Measurements from ENCODE around the gene ITPR3. TPM values are rescaled to one million over a fixed set of nuclear protein-coding genes. Genes with fewer than 3 reads are reported as not detected.

ITPR3 gene
- total RNA-seq, 1 experiment from 2014 or later: 143 TPM

DNA sequence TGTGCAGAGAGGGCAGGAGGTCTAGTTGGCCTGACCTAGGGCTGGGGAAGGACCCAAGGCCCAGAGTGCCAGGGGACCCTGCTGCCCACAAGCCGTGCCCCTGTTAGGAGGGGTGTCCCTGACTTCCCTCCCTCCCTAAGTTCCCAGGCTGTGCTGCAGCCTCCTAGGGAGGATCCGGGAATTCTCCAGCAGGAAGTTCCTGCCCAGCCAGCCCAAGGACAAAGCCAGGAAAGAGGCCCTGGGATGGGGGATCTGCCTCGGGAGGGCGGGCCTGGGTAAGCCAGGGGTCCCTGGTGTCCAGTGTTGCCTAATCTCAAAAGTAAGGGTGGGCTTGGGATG is 31.8 kb upstream of the ITPR3 start:
- CTCF ChIA-PET: interaction anchor here (0.8 to 1.9 kb wide), 13 partner anchors 9 to 155 kb away, joined by 3 to 34 read pairs (median 7); partner anchors contain the start of genes BAK1, ITPR3, UQCC2 and ZBTB9

DNA sequence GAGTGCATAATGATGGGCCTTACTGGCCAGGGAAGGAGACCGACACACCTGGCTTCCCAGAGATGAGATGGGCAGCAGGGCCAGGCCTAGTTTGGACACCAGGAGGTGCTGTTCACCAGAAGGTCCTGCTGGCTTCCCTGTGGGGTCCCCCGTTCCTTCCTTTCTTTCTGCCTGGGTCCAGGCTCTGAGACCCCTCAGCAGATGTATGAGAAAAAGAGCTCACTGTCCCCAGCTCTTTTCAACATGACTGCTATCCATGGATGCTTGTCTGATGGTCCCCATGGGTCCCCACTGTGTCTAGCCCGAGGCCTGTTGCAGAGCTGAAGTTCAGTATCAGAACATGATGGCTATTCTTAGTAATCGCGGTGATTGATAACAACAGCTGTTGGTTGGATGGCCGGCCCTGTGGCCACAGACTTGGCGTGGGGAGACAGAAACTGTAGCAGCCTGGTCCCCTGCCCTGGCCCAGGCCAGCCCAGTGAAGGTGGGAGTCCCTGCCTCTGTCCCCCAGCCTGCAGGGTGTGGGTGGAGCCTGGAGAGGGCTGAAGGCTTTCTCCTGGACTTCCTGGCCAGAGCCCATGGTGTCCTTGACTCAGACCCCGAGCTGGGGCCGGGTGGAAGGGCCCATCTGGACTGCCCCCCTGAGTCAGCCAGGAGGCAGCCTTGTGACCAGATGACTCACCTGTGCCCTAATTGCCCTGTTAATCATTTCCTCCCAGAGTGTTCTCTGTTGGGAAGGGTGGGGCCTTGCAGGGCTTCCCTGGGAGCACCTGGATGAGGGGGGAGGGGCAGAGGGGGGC is 31.2 kb upstream of the ITPR3 start:
- peak; percentile 94 for DNase-seq
- no TSS peak for BruUV-seq (replicated peaks)
- intact Hi-C loops (cut with micrococcal nuclease; ENCODE audit: unreplicated experiment): loop anchor here (1.0 to 5.0 kb wide), 4 partner anchors 42 to 562 kb away; no protein-coding TSS in a partner anchor
- peak overlapping the region; percentile 32 for H3K4me3 Mint-ChIP-seq (ENCODE audit: low read depth, unreplicated experiment)
- TF ChIP-seq, protein P1, sequence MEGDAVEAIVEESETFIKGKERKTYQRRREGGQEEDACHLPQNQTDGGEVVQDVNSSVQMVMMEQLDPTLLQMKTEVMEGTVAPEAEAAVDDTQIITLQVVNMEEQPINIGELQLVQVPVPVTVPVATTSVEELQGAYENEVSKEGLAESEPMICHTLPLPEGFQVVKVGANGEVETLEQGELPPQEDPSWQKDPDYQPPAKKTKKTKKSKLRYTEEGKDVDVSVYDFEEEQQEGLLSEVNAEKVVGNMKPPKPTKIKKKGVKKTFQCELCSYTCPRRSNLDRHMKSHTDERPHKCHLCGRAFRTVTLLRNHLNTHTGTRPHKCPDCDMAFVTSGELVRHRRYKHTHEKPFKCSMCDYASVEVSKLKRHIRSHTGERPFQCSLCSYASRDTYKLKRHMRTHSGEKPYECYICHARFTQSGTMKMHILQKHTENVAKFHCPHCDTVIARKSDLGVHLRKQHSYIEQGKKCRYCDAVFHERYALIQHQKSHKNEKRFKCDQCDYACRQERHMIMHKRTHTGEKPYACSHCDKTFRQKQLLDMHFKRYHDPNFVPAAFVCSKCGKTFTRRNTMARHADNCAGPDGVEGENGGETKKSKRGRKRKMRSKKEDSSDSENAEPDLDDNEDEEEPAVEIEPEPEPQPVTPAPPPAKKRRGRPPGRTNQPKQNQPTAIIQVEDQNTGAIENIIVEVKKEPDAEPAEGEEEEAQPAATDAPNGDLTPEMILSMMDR (IDR thresholded peaks at IDR 0.05; ENCODE audit: unreplicated experiment): peak; percentile 94
- CTCF ChIA-PET: interaction anchor here (0.7 to 1.9 kb wide), 17 partner anchors 10 to 172 kb away, joined by 3 to 34 read pairs (median 5); partner anchors contain the start of genes BAK1, ITPR3, UQCC2 and ZBTB9
- H3K4me1 Mint-ChIP-seq (ENCODE audit: low read depth, unreplicated experiment): peaks cover 50% of the 10 kb centered on the region
- no peaks in the 10 kb centered on the region for H3K27me3 Mint-ChIP-seq (ENCODE audit: unreplicated experiment)
- peak overlapping the region; percentile 82 for H3K27ac Mint-ChIP-seq (ENCODE audit: unreplicated experiment)
- no peaks in the 10 kb centered on the region for H3K9me3 Mint-ChIP-seq (ENCODE audit: low read depth, unreplicated experiment)
- H3K36me3 Mint-ChIP-seq (ENCODE audit: insufficient read depth, unreplicated experiment): peaks cover 26% of the 10 kb centered on the region

More for the DNA sequence above, 31.8 kb upstream of the ITPR3 start:
- TF ChIP-seq, protein P1 (IDR thresholded peaks at IDR 0.05; ENCODE audit: unreplicated experiment): no peak
- no TSS peak for BruUV-seq (replicated peaks)
- Mint-ChIP-seq H3K36me3 (ENCODE audit: insufficient read depth, unreplicated experiment) (peaks cover 26% of the 10 kb centered on the region), H3K27me3 (ENCODE audit: unreplicated experiment) (no peaks in the 10 kb centered on the region), H3K4me1 (ENCODE audit: low read depth, unreplicated experiment) (peaks cover 50% of the 10 kb centered on the region), H3K4me3 (ENCODE audit: low read depth, unreplicated experiment) (no peak overlapping the region), H3K9me3 (ENCODE audit: low read depth, unreplicated experiment) (no peaks in the 10 kb centered on the region), H3K27ac (ENCODE audit: unreplicated experiment) (peak overlapping the region; percentile 82)
- no peak for DNase-seq
- intact Hi-C loops (cut with micrococcal nuclease; ENCODE audit: unreplicated experiment): loop anchor here (5.0 kb wide), 3 partner anchors 43 to 563 kb away; no protein-coding TSS in a partner anchor

DNA sequence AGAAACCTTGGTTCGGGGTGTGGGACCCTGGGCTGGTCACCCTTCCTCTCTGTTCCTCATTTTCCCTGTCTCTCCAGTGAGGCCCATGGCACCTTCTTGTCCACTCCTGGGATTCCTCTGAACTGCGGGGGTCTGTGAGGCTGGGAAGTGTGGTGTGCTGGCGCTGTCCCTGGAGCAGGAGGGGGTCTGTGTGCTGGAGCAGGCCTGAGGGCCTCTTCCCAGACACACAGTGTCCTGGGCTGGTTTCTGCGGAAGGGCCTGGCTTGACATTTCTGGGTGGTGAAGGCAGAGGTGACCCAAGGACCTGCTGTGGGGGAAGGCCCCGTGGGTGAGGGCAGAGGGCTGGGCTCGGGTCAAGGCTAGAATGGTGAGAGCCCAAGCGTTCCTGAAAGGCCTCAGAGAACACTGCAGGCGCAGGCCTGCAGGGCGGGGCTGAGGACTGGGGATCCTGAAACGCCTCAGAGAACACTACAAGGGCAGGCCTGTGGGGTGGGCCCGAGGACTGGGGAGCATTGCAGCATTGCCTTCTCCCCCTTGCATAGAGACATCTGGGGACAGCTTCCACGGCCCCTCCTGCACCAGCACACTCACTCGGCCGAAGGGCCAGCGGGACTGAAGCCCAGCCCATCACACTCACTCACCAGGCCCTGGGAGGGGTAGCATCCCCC is 30.5 kb upstream of the ITPR3 start:
- Mint-ChIP-seq H3K4me3 (ENCODE audit: low read depth, unreplicated experiment) (peak overlapping the region; percentile 32), H3K36me3 (ENCODE audit: insufficient read depth, unreplicated experiment) (peaks cover 26% of the 10 kb centered on the region), H3K27ac (ENCODE audit: unreplicated experiment) (peak overlapping the region; percentile 82), H3K4me1 (ENCODE audit: low read depth, unreplicated experiment) (peaks cover 45% of the 10 kb centered on the region), H3K9me3 (ENCODE audit: low read depth, unreplicated experiment) (no peaks in the 10 kb centered on the region), H3K27me3 (ENCODE audit: unreplicated experiment) (no peaks in the 10 kb centered on the region)
- intact Hi-C loops (cut with micrococcal nuclease; ENCODE audit: unreplicated experiment): loop anchor here (1.0 kb wide), 1 partner anchor 83 kb away; no protein-coding TSS in a partner anchor
- CTCF ChIA-PET: interaction anchor here (0.7 to 1.9 kb wide), 15 partner anchors 11 to 171 kb away, joined by 3 to 34 read pairs (median 6); partner anchors contain the start of genes BAK1, ITPR3 and UQCC2
- DNase-seq: peak; percentile 65
- TF ChIP-seq, protein P1 (IDR thresholded peaks at IDR 0.05; ENCODE audit: unreplicated experiment): no peak
- BruUV-seq (replicated peaks): no TSS peak

DNA sequence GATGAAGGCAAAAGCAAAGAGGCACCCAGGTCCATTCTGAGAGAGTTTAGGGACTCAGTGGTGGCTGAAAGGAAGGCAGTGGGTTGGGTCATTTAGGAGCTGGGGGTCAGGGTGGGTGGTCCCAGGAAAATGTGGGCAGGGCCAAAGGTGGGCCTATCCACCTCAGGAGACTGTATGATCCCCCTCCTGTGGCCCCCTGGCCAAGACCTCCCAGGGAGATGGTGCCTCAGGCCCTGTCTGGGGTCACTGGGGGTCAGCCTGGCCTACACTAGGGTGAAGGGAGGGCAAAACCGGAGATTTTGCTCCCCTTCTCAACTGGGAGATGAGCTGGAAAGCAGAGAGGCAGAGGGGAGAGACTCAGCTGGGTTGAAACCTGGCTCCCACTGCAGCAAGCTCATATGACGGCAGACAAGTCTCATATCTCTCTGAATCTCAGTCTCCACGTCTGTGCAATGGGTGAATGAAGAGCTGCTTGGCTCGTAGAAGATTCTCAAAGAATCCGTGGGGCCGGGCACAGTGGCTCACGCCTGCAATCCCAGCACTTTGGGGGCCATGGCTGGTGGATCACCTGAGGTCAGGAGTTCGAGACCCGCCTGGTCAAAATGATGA is 29.6 kb upstream of the ITPR3 start:
- Mint-ChIP-seq H3K4me3 (ENCODE audit: low read depth, unreplicated experiment) (no peak overlapping the region), H3K36me3 (ENCODE audit: insufficient read depth, unreplicated experiment) (peaks cover 26% of the 10 kb centered on the region), H3K9me3 (ENCODE audit: low read depth, unreplicated experiment) (no peaks in the 10 kb centered on the region), H3K27ac (ENCODE audit: unreplicated experiment) (peak overlapping the region; percentile 82), H3K27me3 (ENCODE audit: unreplicated experiment) (no peaks in the 10 kb centered on the region), H3K4me1 (ENCODE audit: low read depth, unreplicated experiment) (peaks cover 40% of the 10 kb centered on the region)
- CTCF ChIA-PET: no interaction called here
- BruUV-seq (replicated peaks): no TSS peak
- no peak for DNase-seq
- intact Hi-C loops (cut with micrococcal nuclease; ENCODE audit: unreplicated experiment): no loop called here
- TF ChIP-seq, protein P1 (IDR thresholded peaks at IDR 0.05; ENCODE audit: unreplicated experiment): no peak
